ENCODE data around the gene COX6B2. TPM values are rescaled to one million over a fixed set of nuclear protein-coding genes. Genes with fewer than 3 reads are reported as not detected.
"Not testable (repeated sequence)": the region's sequence is repeated elsewhere in the genome, so short reads cannot be mapped to it uniquely, and the experiment has no call there.

COX6B2 gene, protein sequence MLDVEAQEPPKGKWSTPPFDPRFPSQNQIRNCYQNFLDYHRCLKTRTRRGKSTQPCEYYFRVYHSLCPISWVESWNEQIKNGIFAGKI
- 0.26 and 0.64 TPM in 2 replicates for total RNA-seq

DNA sequence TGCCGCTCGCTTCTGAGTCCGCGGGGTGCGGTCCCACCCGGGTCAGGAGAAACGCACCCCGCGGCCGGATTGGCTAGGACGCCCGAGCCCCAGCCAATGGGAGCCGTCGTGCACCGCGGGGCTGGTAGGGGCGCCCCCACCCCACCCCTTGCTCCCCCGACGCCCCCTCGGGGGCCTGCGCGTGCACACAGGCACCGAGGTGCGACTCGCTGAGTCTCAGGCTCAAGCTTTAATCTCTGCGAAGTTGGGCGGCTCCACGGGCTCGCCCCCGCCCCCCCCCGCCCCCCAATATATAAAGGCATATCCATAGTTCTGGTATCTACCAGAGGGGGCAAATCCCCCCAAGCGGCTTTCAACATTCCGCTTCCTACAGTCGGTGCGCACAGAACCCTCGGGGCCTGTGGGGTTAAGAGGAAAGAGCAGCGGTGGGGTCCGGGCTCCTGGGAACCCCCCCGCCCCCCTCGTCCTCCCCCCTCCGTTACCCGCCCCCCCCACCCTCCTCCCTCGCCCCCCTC, at the start of gene COX6B2:
COX6B2 (minus strand) TSS at position 22 of the 515 bp plus-strand sequence. CDS start 198 bp downstream, outside the sequence.
- TF ChIP-seq, protein P1, sequence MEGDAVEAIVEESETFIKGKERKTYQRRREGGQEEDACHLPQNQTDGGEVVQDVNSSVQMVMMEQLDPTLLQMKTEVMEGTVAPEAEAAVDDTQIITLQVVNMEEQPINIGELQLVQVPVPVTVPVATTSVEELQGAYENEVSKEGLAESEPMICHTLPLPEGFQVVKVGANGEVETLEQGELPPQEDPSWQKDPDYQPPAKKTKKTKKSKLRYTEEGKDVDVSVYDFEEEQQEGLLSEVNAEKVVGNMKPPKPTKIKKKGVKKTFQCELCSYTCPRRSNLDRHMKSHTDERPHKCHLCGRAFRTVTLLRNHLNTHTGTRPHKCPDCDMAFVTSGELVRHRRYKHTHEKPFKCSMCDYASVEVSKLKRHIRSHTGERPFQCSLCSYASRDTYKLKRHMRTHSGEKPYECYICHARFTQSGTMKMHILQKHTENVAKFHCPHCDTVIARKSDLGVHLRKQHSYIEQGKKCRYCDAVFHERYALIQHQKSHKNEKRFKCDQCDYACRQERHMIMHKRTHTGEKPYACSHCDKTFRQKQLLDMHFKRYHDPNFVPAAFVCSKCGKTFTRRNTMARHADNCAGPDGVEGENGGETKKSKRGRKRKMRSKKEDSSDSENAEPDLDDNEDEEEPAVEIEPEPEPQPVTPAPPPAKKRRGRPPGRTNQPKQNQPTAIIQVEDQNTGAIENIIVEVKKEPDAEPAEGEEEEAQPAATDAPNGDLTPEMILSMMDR (IDR thresholded peaks at IDR 0.05; ENCODE audit: insufficient read depth, low read length, severe bottlenecking), result no peak
- no peak for FAIRE-seq
- peak within 1 kb of the TSS; percentile 56 for H3K4me3 ChIP-seq (ENCODE audit: low read depth, low read length)

DNA sequence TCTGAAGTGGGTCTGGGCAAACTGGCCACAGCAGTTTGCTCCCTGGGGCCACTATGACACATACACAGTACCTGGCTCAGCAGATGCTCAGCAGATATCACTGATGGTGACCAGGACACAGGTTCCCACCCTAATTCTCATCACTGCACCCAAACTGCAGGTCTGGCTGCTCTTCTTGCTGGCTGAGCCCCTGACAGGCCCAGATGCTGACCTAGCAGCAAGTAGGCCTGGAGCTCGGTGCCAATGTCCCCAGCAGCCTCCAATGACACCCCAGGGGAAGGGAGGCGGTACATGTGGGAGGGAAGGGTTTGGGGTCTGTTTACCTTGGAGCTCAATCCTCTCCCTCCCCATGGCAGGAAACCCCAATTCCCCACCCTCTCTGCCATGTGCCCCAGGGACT, 48.0 kb upstream of the COX6B2 start:
- Histone ChIP-seq H3K27me3 (ENCODE audit: control insufficient read depth, insufficient read depth, low read length) (no peaks in the 10 kb centered on the region), H3K36me3 (ENCODE audit: control insufficient read depth, insufficient read depth, low read length) (peaks cover 20% of the 10 kb centered on the region), H3K4me3 (ENCODE audit: low read depth, low read length) (no peak overlapping the region)
- TF ChIP-seq, protein P1 (IDR thresholded peaks at IDR 0.05; ENCODE audit: insufficient read depth, low read length, severe bottlenecking), result no peak
- FAIRE-seq (no peak), DNase-seq (ENCODE audit: low read depth) (no peak)

More for the DNA sequence above, at the start of gene COX6B2:
- DNase-seq (ENCODE audit: low read depth), result no peak
- Histone ChIP-seq H3K27me3 (ENCODE audit: control insufficient read depth, insufficient read depth, low read length) (peaks cover 4% of the 10 kb centered on the region), H3K36me3 (ENCODE audit: control insufficient read depth, insufficient read depth, low read length) (no peaks in the 10 kb centered on the region)

DNA sequence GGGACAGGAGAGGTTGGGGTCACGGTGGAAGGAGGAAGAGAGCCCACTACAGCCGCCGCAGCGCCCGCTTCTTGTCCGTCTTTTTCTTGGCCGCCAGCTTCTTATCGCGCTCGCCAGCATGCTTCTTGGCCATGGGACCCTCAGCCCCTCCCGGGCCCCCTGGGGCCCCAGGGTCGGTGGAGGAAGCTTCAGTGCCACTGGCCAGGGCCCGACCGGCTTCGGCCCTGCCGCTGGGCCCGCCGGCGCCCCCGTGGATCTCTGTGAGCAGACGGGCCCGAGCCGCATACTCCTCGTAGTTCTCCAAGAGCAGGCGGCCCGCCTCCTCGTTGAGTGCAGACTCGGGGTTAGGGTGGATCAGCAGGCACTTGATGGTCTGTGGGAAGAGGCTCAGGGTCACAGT, 46.9 kb upstream of the COX6B2 start:
- DNase-seq (ENCODE audit: low read depth); H3K4me3 ChIP-seq (ENCODE audit: low read depth, low read length); FAIRE-seq; H3K27me3 ChIP-seq (ENCODE audit: control insufficient read depth, insufficient read depth, low read length): not testable (repeated sequence)
- H3K36me3 ChIP-seq (ENCODE audit: control insufficient read depth, insufficient read depth, low read length), result peaks cover 20% of the 10 kb centered on the region

DNA sequence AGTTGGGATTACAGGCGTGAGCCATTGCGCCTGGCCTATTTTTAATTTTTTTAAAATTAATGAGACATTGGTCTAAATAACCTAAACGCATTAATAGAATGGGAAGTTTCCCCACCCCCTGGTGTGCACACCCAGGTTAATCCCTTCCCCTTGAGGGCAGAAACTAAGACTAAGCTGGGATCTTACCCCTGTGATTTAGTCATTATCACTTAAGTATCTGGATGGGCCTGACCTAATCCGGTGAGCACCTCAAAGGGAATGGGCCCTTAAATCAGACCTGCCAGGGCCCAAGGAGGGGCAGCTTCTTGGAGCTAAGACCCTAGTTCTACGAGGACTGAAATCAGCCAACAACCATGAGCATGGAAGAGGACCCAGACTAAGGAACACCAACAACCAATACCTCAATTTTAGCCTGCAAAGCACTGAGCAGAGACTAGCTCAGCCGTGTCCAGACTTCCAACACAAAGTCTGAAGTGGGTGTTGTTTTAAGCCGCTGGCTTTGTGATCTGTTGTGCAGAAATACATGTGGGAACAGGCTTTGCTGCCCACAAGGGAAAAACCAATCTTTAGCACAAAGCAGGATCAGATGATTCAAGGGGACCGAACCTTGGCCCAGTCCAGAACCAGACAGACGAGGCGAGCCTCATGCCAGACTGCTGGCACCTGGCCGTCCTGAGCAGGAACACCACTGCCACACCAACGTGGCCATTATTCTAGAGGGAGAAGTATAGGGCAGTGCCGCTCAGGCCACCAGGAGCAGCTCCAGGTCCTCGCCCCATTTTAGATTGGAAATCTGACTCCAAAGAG, 46.0 kb upstream of the COX6B2 start:
- FAIRE-seq (no peak), DNase-seq (ENCODE audit: low read depth) (peak; percentile 56)
- H3K4me3 ChIP-seq (ENCODE audit: low read depth, low read length), result no peak overlapping the region
- no peaks in the 10 kb centered on the region for H3K27me3 ChIP-seq (ENCODE audit: control insufficient read depth, insufficient read depth, low read length)
- peaks cover 17% of the 10 kb centered on the region for H3K36me3 ChIP-seq (ENCODE audit: control insufficient read depth, insufficient read depth, low read length)
- TF ChIP-seq, protein P1 (IDR thresholded peaks at IDR 0.05; ENCODE audit: insufficient read depth, low read length, severe bottlenecking), result no peak

DNA sequence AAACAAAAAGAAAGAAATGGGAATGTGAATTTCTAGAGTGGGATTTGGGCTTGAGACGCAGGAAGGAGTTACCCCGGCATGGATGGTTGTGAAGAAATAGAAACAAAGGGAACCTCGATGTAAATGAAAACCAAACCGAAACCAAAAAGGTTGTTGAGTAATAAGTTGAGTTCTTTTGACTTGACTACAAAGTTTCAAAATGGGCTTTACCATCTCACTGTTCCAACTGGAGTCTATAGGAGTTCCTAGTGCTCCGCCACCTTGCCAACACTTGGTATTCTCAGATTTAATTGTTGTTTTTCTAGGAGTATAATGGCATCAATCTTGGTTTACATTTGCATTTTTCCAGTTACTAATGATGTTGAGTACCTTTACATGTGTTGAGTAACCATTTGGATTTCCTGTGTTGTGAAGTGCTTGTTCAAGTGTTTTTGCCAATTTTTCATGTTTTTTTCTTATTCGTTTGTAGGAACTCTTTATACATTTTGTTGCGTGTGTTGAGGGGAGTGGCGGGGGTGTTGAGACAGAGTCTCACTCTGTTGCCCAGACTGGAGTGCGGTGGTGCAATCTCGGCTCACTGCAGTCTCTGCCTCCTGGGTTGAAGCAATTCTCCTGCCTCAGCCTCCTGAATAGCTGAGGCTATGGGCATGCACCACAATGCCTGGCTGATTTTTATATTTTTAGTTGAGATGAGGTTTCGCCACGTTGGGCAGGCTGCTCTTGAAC, 43.8 kb upstream of the COX6B2 start:
- TF ChIP-seq, protein P1 (IDR thresholded peaks at IDR 0.05; ENCODE audit: insufficient read depth, low read length, severe bottlenecking), result no peak
- FAIRE-seq (no peak), DNase-seq (ENCODE audit: low read depth) (no peak)
- Histone ChIP-seq H3K4me3 (ENCODE audit: low read depth, low read length) (no peak overlapping the region), H3K27me3 (ENCODE audit: control insufficient read depth, insufficient read depth, low read length) (no peaks in the 10 kb centered on the region), H3K36me3 (ENCODE audit: control insufficient read depth, insufficient read depth, low read length) (peaks cover 13% of the 10 kb centered on the region)

All from bronchial epithelial cell (primary cell).